Neural progenitor cell (in vitro differentiated cells): ENCODE results near the gene ITGA8. TPM values are rescaled to one million over a fixed set of nuclear protein-coding genes. Genes with fewer than 3 reads are reported as not detected.

Source experiments
- DNase-seq: peaks from one replicate; pipeline ENCODE4 v3.0.0-alpha.2; 2016; ENCODE audit warnings: low spot score
- H2AFZ ChIP-seq: fragments of 200-600 bp; sonication (generic); replicated peaks from 2 replicates; pipeline ENCODE4 v1.6.1; 2016; ENCODE audit warnings: antibody characterized with exemption
- H3F3A ChIP-seq: fragments of 200-600 bp; sonication (generic); 2 replicates; pipeline ENCODE4 v1.6.1; 2016; ENCODE audit warnings: antibody characterized with exemption, low read depth
- H3K27ac ChIP-seq: fragments of 200-600 bp; sonication (generic); 2 replicates; pipeline ENCODE4 v1.5.1; 2016; ENCODE audit warnings: mild to moderate bottlenecking
- H3K27me3 ChIP-seq: fragments of 200-600 bp; sonication (generic); 2 replicates; pipeline ENCODE4 v1.6.1; 2016; ENCODE audit warnings: mild to moderate bottlenecking, moderate library complexity
- H3K36me3 ChIP-seq: fragments of 200-600 bp; sonication (generic); 2 replicates; pipeline ENCODE4 v1.5.1; 2016
- H3K4me1 ChIP-seq: fragments of 200-600 bp; sonication (generic); 2 replicates; pipeline ENCODE4 v1.6.1; 2016; ENCODE audit warnings: mixed run types
- H3K4me2 ChIP-seq: fragments of 200-600 bp; sonication (generic); 2 replicates; pipeline ENCODE4 v1.6.1; 2016
- H3K4me3 ChIP-seq: fragments of 200-600 bp; sonication (generic); 2 replicates; pipeline ENCODE4 v1.5.1; 2016
- H3K79me2 ChIP-seq: fragments of 200-600 bp; sonication (generic); 2 replicates; pipeline ENCODE4 v1.6.1; 2016; ENCODE audit warnings: low read depth
- H3K9ac ChIP-seq: fragments of 200-600 bp; sonication (generic); 2 replicates; pipeline ENCODE4 v1.6.1; 2016
- H3K9me3 ChIP-seq: fragments of 200-600 bp; sonication (generic); 2 replicates; pipeline ENCODE4 v1.5.1; 2016; ENCODE audit warnings: low read depth
- H4K20me1 ChIP-seq: fragments of 200-600 bp; sonication (generic); 2 replicates; pipeline ENCODE4 v1.6.1; 2016; ENCODE audit warnings: low read depth
- H3K27ac Mint-ChIP-seq: 3 replicates; pipeline ENCODE4 v1.8.0; 2021; ENCODE audit warnings: mixed read lengths
- H3K27me3 Mint-ChIP-seq: 2 replicates; pipeline ENCODE4 v1.8.0; 2022; ENCODE audit warnings: low read depth, mild to moderate bottlenecking, inconsistent platforms, moderate library complexity, mixed read lengths; ENCODE audit not compliant: insufficient read depth
- H3K36me3 Mint-ChIP-seq: 3 replicates; pipeline ENCODE4 v1.8.0; 2021; ENCODE audit warnings: mixed read lengths
- H3K4me1 Mint-ChIP-seq: 3 replicates; pipeline ENCODE4 v1.8.0; 2021; ENCODE audit warnings: mixed read lengths
- H3K4me3 Mint-ChIP-seq: 3 replicates; pipeline ENCODE4 v1.8.0; 2021; ENCODE audit warnings: mild to moderate bottlenecking, moderate library complexity, mixed read lengths
- H3K9me3 Mint-ChIP-seq: 3 replicates; pipeline ENCODE4 v1.8.0; 2020; ENCODE audit warnings: mixed read lengths
- CTCF ChIP-seq: fragments of 200-600 bp; sonication (generic); IDR thresholded peaks from 2 replicates; pipeline ENCODE4 v1.5.1; 2017; ENCODE audit warnings: antibody characterized with exemption, mild to moderate bottlenecking
- EZH2 ChIP-seq: fragments of 200-600 bp; sonication (generic); IDR thresholded peaks from 2 replicates; pipeline ENCODE4 v1.6.1; 2017; ENCODE audit warnings: antibody characterized with exemption, mild to moderate bottlenecking, moderate library complexity
- EZH2phosphoT487 ChIP-seq: fragments of 200-600 bp; sonication (generic); IDR thresholded peaks from 2 replicates; pipeline ENCODE4 v1.6.1; 2017; ENCODE audit warnings: antibody characterized with exemption
- total RNA-seq: library from RNA; depleted of rRNA; stranded (reverse); fragments of >200 nt; gene quantifications from 2 replicates; pipeline ENCODE4 v1.2.3, GENCODE V29; 2015; ENCODE audit warnings: low replicate concordance

Gene ITGA8
- total RNA-seq, 1 donor from 2014 or later = 0.15 TPM

GRCh38 chr10:15712883-15713282 lies 6.8 kb downstream of the ITGA8 start:
- Histone ChIP-seq H3K36me3 (no peaks in the 10 kb centered on the region), H3K4me2 (no peak overlapping the region), H3K9ac (no peak overlapping the region), H3K9me3 (no peaks in the 10 kb centered on the region), H3F3A (peaks cover 2% of the 10 kb centered on the region), H4K20me1 (no peaks in the 10 kb centered on the region), H2AFZ (no peak overlapping the region), H3K4me1 (no peaks in the 10 kb centered on the region), H3K27me3 (peaks cover 54% of the 10 kb centered on the region), H3K27ac (no peak overlapping the region), H3K4me3 (no peak overlapping the region), H3K79me2 (no peaks in the 10 kb centered on the region)
- Mint-ChIP-seq H3K4me3 (no peak overlapping the region), H3K9me3 (no peaks in the 10 kb centered on the region), H3K27ac (no peak overlapping the region), H3K27me3 (no peaks in the 10 kb centered on the region), H3K4me1 (no peaks in the 10 kb centered on the region), H3K36me3 (no peaks in the 10 kb centered on the region)
- no peak for TF ChIP-seq EZH2phosphoT487
- no peak for TF ChIP-seq EZH2
- TF ChIP-seq CTCF = no peak
- no peak for DNase-seq

DNA sequence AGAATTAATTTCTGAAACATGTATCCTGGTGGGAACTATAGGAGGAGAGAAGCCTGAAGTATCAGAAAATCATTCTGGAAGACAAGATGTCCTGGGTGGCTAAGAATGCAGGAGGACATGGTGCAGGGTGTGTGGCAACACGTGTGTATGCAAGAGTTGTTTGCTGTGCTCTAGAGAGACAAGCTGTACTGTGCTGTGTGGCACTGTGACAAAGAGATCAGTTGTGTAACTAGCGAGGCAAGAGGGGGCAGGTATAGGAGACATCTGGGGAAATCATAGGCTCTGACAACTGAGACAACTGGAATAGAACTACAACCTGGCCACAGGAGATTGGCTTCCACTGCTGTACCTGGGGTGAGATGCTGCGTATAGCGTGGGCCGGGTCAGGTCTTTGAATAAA lies 9.3 kb downstream of the ITGA8 start:
- Histone ChIP-seq H3K36me3 (no peaks in the 10 kb centered on the region), H3K4me2 (no peak overlapping the region), H3K4me3 (no peak overlapping the region), H3F3A (no peaks in the 10 kb centered on the region), H3K27ac (no peak overlapping the region), H3K4me1 (no peaks in the 10 kb centered on the region), H3K79me2 (no peaks in the 10 kb centered on the region), H2AFZ (no peak overlapping the region), H4K20me1 (no peaks in the 10 kb centered on the region), H3K9ac (no peak overlapping the region), H3K9me3 (no peaks in the 10 kb centered on the region), H3K27me3 (peaks cover 34% of the 10 kb centered on the region)
- TF ChIP-seq CTCF (no peak), EZH2phosphoT487 (no peak), EZH2 (no peak)
- H3K27ac Mint-ChIP-seq = no peak overlapping the region
- DNase-seq = no peak
- no peaks in the 10 kb centered on the region for H3K9me3 Mint-ChIP-seq
- no peaks in the 10 kb centered on the region for H3K27me3 Mint-ChIP-seq
- no peaks in the 10 kb centered on the region for H3K4me1 Mint-ChIP-seq
- H3K4me3 Mint-ChIP-seq = no peak overlapping the region
- no peaks in the 10 kb centered on the region for H3K36me3 Mint-ChIP-seq

DNA sequence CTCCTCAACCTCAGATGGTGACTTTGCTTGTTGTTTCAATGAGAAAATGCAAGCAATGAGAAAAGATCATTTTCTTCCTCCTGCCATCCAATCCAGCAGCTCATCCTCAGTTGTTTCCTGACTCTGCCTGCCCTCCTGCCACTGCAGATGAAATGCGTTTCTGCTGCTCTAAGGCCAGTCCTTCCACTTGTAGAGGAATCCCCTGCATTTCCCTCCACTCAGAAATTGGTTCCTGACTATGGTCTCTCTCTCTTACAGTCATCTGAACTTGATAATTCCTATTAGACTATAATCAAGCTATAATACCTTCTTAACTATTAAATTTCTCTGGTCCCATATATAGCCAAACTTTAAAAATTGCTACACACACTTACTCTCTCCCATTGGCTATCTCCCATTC lies 14.4 kb downstream of the ITGA8 start:
- no peak overlapping the region for H2AFZ ChIP-seq
- no peak overlapping the region for H3K9ac ChIP-seq
- no peaks in the 10 kb centered on the region for H3K4me1 ChIP-seq
- H3K27me3 ChIP-seq = peaks cover 10% of the 10 kb centered on the region
- H3K9me3 Mint-ChIP-seq = no peaks in the 10 kb centered on the region
- H3K79me2 ChIP-seq = no peaks in the 10 kb centered on the region
- H4K20me1 ChIP-seq = no peaks in the 10 kb centered on the region
- H3K4me2 ChIP-seq = no peak overlapping the region
- no peaks in the 10 kb centered on the region for H3K9me3 ChIP-seq
- TF ChIP-seq CTCF (no peak), EZH2phosphoT487 (no peak), EZH2 (no peak)
- H3K27me3 Mint-ChIP-seq = no peaks in the 10 kb centered on the region
- H3K4me1 Mint-ChIP-seq = no peaks in the 10 kb centered on the region
- H3K27ac Mint-ChIP-seq = no peak overlapping the region
- no peaks in the 10 kb centered on the region for H3F3A ChIP-seq
- no peaks in the 10 kb centered on the region for H3K36me3 Mint-ChIP-seq
- H3K4me3 ChIP-seq = no peak overlapping the region
- no peak overlapping the region for H3K4me3 Mint-ChIP-seq
- no peak for DNase-seq
- H3K27ac ChIP-seq = no peak overlapping the region
- H3K36me3 ChIP-seq = no peaks in the 10 kb centered on the region

GRCh38 chr10:15704581-15704968 lies 15.1 kb downstream of the ITGA8 start:
- H3K79me2 ChIP-seq = no peaks in the 10 kb centered on the region
- H3K4me1 ChIP-seq = no peaks in the 10 kb centered on the region
- Mint-ChIP-seq H3K4me1 (no peaks in the 10 kb centered on the region), H3K4me3 (no peak overlapping the region), H3K9me3 (no peaks in the 10 kb centered on the region), H3K27me3 (peaks cover 4% of the 10 kb centered on the region), H3K36me3 (no peaks in the 10 kb centered on the region), H3K27ac (no peak overlapping the region)
- H3K27me3 ChIP-seq = peaks cover 17% of the 10 kb centered on the region
- H3K36me3 ChIP-seq = no peaks in the 10 kb centered on the region
- no peak overlapping the region for H2AFZ ChIP-seq
- no peak overlapping the region for H3K4me3 ChIP-seq
- TF ChIP-seq EZH2phosphoT487 (no peak), CTCF (no peak), EZH2 (no peak)
- H3K9me3 ChIP-seq = no peaks in the 10 kb centered on the region
- H3F3A ChIP-seq = no peaks in the 10 kb centered on the region
- no peak for DNase-seq
- no peaks in the 10 kb centered on the region for H4K20me1 ChIP-seq
- H3K4me2 ChIP-seq = no peak overlapping the region
- no peak overlapping the region for H3K9ac ChIP-seq
- no peak overlapping the region for H3K27ac ChIP-seq
